Panc1 (cell line): ENCODE results near the gene KRT5. TPM values are rescaled to one million over a fixed set of nuclear protein-coding genes. Genes with fewer than 3 reads are reported as not detected.

Source experiments
- ATAC-seq: fragments of 200-7000 bp; cut with Tn5 transposase; 2 replicates; pipeline ENCODE4 v1.9.1; 2020; ENCODE audit warnings: mild to moderate bottlenecking, moderate library complexity
- BruUV-seq: library from RNA; stranded (reverse); fragments of 400-500 nt; replicated peaks from 2 replicates; lab custom pipeline; 2021; lab: Mats Ljungman, UMichigan
- CTCF ChIA-PET: fragments of 300-600 bp; sonication (Branson Sonifier 250); formaldehyde crosslinking; loops from one replicate; lab custom pipeline; 2022; ENCODE audit warnings: antibody characterized with exemption; lab: Charles Lee
- POLR2A ChIA-PET: fragments of 300-600 bp; sonication (Branson Sonifier 250); formaldehyde crosslinking; loops from one replicate; lab custom pipeline; 2022; ENCODE audit warnings: antibody characterized with exemption; lab: Charles Lee
- DNase-seq: peaks from one replicate; pipeline ENCODE4 v3.0.0-alpha.2; 2010; ENCODE audit warnings: low read depth, low spot score
- H3K27ac ChIP-seq: 2 replicates; pipeline ENCODE4 v1.5.1; 2011; ENCODE audit warnings: mild to moderate bottlenecking, low read length, inconsistent platforms
- H3K27me3 ChIP-seq: fragments of 200-500 bp; sonication (Bioruptor generic); 2 replicates; pipeline ENCODE4 v1.6.0; 2014; ENCODE audit warnings: low read length, inconsistent platforms; ENCODE audit not compliant: control insufficient read depth, insufficient read depth
- H3K36me3 ChIP-seq: fragments of 200-500 bp; sonication (Bioruptor generic); 2 replicates; pipeline ENCODE4 v1.5.1; 2014; ENCODE audit warnings: inconsistent platforms, mild to moderate bottlenecking, low read length, moderate library complexity; ENCODE audit not compliant: control insufficient read depth, insufficient read depth
- H3K4me1 ChIP-seq: 2 replicates; pipeline ENCODE4 v1.5.1; 2011; ENCODE audit warnings: inconsistent platforms, mild to moderate bottlenecking, low read length, moderate library complexity; ENCODE audit not compliant: control insufficient read depth, insufficient read depth
- H3K4me3 ChIP-seq, 2 experiments: 2 replicates each; pipeline ENCODE4 v1.5.1; 2011 to 2012; ENCODE audit warnings: low read depth in 2 of 2, low read length in 2 of 2, mild to moderate bottlenecking in 2 of 2, inconsistent platforms in 1 of 2, moderate library complexity in 1 of 2
- H3K9me3 ChIP-seq: fragments of 200-500 bp; sonication (Bioruptor generic); 2 replicates; pipeline ENCODE4 v1.5.1; 2014; ENCODE audit warnings: low read depth, mild to moderate bottlenecking, inconsistent platforms, low read length, moderate library complexity; ENCODE audit not compliant: control insufficient read depth, insufficient read depth
- POLR2AphosphoS5 ChIP-seq: IDR thresholded peaks from 2 replicates; pipeline ENCODE4 v1.6.1; 2012; ENCODE audit warnings: mild to moderate bottlenecking, low read depth, low read length, moderate library complexity
- SIN3A ChIP-seq: IDR thresholded peaks from 2 replicates; pipeline ENCODE4 v1.6.1; 2012; ENCODE audit warnings: low read depth, mild to moderate bottlenecking, low read length, moderate library complexity, borderline replicate concordance; ENCODE audit not compliant: insufficient read depth
- TCF7L2 ChIP-seq: IDR thresholded peaks from 2 replicates; pipeline ENCODE4 v1.6.1; 2011; ENCODE audit warnings: mild to moderate bottlenecking, low read depth, low read length, inconsistent platforms
- in situ Hi-C: cut with HindIII; loops from 2 replicates; pipeline ENCODE4 v1.10.0; 2016; ENCODE audit warnings: low sequenced_read_pairs, low pct_unique_long_range_greater_than_20kb
- intact Hi-C: fragments of 100-400 bp; cut with micrococcal nuclease; formaldehyde crosslinking; loops from one replicate; pipeline ENCODE4 v1.10.0; 2022; ENCODE audit not compliant: unreplicated experiment
- total RNA-seq: library from RNA; stranded (reverse); gene quantifications from one replicate; pipeline ENCODE4 v1.2.1, GENCODE V29; 2021; ENCODE audit not compliant: unreplicated experiment
- TF ChIP-seq, protein P1 (sequence below), 2 experiments: IDR thresholded peaks; 2 replicates each; pipeline ENCODE4 v1.6.1; 2011 to 2012; ENCODE audit warnings: low read depth in 2 of 2, control low read depth in 1 of 2, low read length in 1 of 2, mild to moderate bottlenecking in 1 of 2, moderate library complexity in 1 of 2; ENCODE audit not compliant: insufficient read depth in 1 of 2
- TF ChIP-seq, protein P2 (sequence below): fragments of 450-650 bp; IDR thresholded peaks from 2 replicates; pipeline ENCODE4 v1.5.1; 2017; ENCODE audit warnings: mild to moderate bottlenecking

The KRT5 gene
- total RNA-seq, 1 experiment from 2014 or later, result not detected

DNA sequence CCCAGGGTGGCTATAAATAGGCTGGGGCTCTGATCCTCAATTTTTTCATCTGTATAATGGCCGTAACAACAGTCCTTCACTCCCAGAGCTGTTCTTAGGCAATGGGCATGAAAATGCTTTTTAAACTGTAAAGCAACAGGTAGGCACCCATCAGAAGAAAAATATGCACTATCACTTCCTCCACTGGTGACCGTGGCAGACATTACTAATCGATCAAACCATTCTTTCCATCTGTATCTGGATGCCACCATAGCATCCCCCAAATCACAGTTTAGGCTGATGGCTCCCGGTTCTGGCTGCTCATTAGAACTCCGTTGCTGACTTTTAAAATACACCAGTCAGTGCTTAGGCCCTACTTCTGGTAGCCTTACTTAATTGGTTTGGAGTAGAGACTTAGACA is 21.5 kb upstream of the KRT5 start:
- intact Hi-C loops (no loop called here), in situ Hi-C loops (no loop called here)
- Histone ChIP-seq H3K9me3 (no peaks in the 10 kb centered on the region), H3K27ac (no peak overlapping the region), H3K4me3 (no peak overlapping the region), H3K36me3 (no peaks in the 10 kb centered on the region), H3K4me1 (peaks cover 10% of the 10 kb centered on the region), H3K27me3 (no peaks in the 10 kb centered on the region)
- no TSS peak for BruUV-seq
- ATAC-seq (no peak), DNase-seq (no peak)
- POLR2A ChIA-PET, result no interaction called here
- TF ChIP-seq, protein P1, sequence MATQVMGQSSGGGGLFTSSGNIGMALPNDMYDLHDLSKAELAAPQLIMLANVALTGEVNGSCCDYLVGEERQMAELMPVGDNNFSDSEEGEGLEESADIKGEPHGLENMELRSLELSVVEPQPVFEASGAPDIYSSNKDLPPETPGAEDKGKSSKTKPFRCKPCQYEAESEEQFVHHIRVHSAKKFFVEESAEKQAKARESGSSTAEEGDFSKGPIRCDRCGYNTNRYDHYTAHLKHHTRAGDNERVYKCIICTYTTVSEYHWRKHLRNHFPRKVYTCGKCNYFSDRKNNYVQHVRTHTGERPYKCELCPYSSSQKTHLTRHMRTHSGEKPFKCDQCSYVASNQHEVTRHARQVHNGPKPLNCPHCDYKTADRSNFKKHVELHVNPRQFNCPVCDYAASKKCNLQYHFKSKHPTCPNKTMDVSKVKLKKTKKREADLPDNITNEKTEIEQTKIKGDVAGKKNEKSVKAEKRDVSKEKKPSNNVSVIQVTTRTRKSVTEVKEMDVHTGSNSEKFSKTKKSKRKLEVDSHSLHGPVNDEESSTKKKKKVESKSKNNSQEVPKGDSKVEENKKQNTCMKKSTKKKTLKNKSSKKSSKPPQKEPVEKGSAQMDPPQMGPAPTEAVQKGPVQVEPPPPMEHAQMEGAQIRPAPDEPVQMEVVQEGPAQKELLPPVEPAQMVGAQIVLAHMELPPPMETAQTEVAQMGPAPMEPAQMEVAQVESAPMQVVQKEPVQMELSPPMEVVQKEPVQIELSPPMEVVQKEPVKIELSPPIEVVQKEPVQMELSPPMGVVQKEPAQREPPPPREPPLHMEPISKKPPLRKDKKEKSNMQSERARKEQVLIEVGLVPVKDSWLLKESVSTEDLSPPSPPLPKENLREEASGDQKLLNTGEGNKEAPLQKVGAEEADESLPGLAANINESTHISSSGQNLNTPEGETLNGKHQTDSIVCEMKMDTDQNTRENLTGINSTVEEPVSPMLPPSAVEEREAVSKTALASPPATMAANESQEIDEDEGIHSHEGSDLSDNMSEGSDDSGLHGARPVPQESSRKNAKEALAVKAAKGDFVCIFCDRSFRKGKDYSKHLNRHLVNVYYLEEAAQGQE (IDR thresholded peaks at IDR 0.05; ENCODE audit: insufficient read depth in 1 of 2, low read depth in 2 of 2, low read length in 1 of 2), result no peak
- TF ChIP-seq POLR2AphosphoS5 (no peak), TCF7L2 (no peak), SIN3A (no peak)
- TF ChIP-seq, protein P2, sequence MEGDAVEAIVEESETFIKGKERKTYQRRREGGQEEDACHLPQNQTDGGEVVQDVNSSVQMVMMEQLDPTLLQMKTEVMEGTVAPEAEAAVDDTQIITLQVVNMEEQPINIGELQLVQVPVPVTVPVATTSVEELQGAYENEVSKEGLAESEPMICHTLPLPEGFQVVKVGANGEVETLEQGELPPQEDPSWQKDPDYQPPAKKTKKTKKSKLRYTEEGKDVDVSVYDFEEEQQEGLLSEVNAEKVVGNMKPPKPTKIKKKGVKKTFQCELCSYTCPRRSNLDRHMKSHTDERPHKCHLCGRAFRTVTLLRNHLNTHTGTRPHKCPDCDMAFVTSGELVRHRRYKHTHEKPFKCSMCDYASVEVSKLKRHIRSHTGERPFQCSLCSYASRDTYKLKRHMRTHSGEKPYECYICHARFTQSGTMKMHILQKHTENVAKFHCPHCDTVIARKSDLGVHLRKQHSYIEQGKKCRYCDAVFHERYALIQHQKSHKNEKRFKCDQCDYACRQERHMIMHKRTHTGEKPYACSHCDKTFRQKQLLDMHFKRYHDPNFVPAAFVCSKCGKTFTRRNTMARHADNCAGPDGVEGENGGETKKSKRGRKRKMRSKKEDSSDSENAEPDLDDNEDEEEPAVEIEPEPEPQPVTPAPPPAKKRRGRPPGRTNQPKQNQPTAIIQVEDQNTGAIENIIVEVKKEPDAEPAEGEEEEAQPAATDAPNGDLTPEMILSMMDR, result no peak
- CTCF ChIA-PET, result no interaction called here

DNA sequence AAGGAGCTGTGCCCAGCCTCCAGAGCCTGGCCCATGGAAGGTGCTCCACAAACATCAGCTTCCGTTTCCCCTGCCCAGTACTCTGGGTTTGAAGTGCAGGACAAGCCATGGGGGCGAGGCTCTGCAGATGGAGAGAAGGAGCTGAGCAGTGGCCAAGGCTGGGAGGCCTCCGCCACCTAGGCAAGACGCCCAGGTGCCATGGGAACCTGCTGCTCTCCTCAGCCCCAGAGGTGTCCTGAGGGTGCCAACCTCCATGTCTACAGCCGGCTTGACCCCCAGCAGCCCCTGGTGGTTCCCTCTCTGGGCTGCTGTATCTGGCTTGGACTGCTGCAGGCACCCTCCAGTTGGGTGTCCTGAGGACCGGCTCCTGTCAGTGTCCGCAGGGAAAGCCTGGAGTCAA is 20.3 kb upstream of the KRT5 start:
- Histone ChIP-seq H3K4me3 (no peak overlapping the region), H3K27me3 (no peaks in the 10 kb centered on the region), H3K36me3 (no peaks in the 10 kb centered on the region), H3K4me1 (peaks cover 10% of the 10 kb centered on the region), H3K27ac (no peak overlapping the region), H3K9me3 (no peaks in the 10 kb centered on the region)
- CTCF ChIA-PET, result interaction anchor here (0.7 kb wide), 1 partner anchor 212 kb away, joined by 3 read pairs; no protein-coding TSS in a partner anchor
- intact Hi-C loops, result no loop called here
- BruUV-seq, result no TSS peak
- no peak for TF ChIP-seq SIN3A
- no peak for TF ChIP-seq TCF7L2
- TF ChIP-seq, protein P2, result no peak
- DNase-seq (no peak), ATAC-seq (no peak)
- in situ Hi-C loops, result no loop called here
- POLR2A ChIA-PET, result no interaction called here
